GM21737 (cell line): ENCODE measurements around the gene SH3BP5.

ENCODE experiments used
- ATAC-seq: cut with Tn5 transposase; IDR thresholded peaks from one replicate; pipeline ENCODE4 v1.9.1; 2021; ENCODE audit warnings: mild to moderate bottlenecking, moderate library complexity; ENCODE audit not compliant: unreplicated experiment

The SH3BP5 gene

DNA sequence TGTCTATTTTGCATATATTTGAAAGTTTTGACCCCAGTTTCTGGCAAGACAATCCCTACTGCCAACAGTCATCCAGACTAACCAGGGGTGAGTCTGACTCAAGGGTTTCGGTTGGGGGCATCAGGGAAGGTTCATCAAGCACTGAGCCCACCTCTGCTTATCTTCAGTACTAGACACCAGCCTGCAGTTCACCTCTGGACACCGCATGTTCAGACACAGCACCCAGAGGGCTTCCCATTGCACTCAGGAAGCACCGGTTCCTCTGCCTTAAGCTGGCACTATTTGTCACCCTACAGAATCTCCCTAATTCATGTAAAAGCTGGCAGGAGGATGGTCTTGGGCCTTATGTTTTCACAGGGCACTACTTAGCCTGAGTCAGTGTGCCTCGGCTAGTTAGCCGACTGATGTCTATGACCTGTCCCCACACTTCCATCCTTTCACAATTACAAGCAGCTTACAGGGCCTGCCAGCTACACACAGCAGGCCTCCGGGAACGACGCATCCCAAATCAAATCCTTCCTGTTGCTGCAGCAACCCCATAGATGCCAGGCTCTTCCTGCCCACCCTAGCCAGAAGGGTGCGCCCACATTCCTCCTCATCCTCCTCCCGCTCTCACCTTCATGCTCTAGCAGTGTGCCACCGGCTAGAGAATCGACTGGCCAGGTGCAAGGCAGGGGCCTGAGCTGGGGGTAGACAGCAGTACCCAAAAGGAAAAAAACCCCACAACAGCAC lies 52.5 kb downstream of the SH3BP5 start:
- no peak for ATAC-seq

DNA sequence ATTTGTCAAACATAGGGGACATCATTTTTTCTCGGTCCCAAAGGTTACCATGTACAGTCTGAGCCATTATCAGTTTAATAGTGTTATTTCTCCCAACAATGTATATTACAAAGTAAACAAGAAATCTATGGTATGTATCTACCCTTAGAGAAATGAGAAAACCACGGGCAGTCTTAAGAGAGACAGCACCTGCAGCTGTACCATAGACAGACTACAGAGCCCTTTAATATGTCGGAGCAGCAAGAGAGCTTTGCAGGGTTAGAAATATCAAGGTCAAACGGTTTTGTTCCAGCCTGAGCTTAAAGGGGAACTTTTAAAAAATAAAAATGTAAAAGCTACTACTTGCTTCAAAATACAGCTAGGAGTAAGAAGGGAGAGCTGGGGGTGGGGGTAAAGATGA lies 53.2 kb downstream of the SH3BP5 start:
- no peak for ATAC-seq

DNA sequence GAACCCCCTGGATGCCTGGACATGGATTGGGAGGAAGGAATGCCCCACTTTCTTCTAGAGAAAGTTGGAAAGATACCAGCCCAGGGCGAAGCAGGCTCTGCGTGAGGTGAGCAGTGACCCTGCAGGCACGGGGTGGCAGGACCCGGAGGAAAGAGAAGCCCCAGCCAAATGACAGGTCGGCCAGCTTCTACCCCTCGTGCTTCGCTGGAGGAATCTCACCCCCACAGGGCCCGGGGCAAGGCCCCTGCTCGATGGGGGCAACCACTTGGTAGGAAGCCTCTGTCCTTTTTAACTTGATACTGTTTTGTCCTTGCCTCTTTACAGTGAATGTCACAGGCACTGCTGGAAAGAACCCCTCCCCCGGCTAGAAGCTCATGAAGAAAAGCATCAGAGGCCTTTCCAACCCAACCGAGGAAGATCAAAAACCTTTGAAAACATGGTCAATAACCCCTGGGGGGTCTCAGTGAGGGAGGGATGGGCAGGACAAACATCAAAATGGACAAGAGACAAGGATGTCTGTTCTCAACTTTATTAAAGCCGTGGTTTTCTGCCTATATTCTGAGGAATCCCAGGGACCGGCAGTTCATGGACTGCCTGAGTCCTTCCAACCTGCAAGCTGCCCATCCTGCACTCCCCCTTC lies 54.4 kb downstream of the SH3BP5 start:
- ATAC-seq = no peak

DNA sequence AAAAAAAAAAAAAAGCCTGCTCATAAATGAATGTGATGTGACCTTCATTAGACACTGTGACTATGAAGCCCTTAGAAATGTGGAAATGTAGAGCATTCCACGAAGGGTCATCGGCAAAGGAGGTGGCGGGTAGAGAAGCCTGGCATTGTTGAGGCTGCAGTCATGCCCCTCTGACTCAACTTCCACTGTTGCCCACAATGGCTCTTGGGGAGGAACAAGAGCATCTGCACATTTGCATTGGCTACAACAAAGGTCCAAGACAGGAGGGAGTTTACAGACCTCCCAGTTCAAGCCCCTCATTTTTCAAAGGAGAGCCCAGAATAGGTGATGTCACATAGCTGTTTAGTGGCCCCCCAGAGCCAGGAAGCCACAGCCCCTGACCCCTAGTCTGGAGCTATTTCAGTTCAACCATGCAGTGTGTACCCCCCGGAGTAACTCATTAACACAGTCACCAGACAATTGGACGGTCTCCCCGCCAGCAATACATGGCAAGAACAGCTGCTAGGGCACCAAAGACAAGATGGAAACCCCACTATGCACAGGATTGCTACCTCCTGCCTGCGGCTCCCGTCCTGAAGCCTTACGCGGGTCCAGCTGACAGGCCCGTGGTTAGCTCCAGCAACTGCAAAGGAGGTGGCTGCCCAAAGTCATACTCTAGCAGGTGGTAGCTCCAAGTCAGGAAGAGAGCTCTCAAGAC lies 56.2 kb downstream of the SH3BP5 start:
- no peak for ATAC-seq

DNA sequence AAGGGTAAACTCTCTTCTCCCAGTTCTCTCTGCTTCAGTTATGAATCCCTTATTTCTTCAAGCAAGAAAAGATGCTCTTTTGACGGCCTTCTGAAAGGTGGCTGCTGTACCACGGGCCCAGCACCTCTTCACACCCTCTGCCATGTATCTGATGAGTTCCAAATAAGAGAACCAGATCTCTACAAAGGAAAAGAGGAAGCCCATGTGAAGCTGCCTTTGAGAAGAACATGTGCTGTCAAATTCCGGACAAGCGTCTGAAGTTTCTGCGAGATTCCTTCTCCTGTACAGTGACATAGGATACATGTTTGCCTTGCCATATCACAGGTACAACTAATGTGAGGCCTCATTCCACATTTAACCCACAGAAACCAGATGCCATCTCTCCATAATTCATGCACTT lies 59.2 kb downstream of the SH3BP5 start:
- no peak for ATAC-seq

DNA sequence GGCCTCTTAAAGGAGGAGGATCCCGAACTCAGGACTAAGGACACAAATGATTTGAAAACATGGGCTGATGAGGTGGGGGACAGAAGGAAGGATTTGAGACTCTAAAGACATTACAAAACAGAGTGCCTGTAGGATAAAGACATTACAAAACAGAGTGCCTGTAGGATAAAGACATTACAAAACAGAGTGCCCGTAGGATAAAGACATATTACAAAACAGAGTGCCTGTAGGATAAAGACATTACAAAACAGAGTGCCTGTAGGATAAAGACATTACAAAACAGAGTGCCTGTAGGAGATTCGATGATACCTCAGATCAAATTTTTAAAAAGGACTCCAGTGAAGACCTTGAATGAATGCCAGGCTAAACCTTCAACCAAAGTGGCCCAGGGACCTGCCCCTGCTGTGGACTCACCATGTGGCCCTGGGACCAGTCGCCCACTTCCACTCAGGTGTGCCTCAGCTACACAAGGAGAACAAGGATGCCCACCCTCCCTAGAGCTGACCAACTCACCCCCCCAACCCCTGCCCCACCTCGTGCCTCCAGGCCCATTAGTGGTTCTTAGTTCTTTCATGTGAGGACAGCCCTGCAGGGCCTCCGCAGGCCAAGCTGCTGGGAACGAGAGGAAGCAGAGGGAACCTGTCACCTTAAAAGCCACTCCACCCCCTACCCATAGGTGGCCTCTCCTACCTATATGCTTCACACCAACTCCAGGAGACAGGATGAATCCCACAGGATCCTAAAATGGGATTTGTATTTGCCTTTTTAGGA lies 59.8 kb downstream of the SH3BP5 start:
- no peak for ATAC-seq

DNA sequence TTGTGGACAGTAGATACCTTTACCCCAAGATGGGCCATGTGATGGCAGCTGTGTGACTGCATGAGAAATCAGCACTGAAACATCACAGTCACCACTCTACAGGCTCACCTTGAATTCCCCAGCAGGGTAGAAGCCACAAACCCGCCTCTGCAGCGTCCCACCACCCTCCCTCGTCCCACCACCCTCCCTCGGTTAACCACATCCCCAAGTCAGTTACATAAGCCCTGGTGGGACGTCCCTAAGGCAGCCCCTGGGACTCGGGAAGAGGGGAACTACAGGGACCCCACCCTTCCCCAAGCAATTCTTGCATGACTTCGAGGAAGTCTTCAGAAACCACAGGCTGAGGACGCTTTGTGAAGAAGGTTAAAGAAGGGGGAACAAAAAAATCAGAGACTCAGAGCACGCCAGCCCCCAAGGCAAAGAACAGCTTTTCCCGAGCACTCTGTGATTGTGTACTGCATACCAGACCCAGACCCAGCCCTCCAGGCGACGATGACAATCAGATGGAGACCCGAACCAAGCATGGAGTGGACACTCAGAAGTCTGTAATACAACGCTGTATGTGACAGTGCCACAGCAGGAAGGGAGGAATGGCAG lies 60.5 kb downstream of the SH3BP5 start:
- peak; percentile 49 for ATAC-seq

DNA sequence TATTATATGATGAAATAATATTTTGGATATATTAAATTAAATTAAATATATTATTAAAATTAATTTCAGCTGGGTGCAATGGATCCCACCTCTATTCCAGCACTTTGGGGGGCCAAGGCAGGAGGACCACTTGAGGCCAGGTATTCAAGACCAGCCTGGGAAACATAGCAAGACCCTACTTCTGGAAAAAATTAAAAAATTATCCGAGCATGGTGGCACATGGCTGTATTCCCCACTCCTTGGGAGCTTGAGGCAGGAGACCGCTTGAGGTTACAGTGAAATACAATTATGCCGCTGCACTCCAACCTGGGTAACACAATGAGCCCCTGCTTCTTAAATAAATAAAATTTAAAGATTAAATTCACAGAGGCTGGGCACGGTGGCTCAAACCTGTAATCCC lies 61.4 kb downstream of the SH3BP5 start:
- no peak for ATAC-seq

DNA sequence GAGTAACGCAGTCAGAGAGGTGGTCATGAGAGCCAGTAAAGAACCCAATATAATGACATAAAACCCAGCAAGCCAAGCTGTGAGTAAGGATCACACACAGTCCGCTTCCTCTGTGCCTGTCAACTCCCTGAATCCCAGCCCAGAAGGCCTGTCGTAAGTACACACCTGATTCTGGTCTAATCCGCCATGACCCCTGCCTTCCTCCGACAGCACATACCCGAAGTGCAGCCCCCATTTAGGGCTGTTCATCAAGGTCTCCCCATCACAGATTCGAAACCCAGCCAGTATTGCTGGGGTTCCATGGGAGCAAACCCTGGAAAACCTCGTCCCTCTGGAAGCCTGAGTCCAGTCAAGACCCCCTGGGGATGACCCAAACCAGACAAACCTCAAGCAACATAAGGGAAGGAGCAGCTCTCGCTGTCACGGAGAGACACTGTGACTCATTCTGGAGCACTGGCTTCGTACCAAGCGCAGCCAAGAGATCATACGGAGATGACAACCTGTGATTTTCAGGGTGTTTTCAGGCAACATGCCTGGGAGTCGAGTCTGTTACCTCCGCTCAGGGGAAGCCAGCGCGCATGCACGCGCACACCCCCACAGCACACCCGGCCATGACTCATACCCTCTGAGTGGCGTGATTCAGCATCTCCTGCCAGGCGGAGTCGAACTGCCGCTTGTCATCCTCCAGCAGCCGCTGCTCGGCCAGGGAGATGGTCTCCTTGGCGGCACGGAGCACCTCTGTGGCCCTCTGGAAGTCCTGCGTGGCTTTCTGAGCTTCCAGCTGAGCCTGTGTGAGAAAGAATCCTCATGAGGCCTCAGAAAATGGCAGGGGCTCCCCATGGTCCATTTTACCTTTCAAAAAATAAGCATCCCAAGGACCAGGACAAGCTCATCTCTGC lies 63.0 kb downstream of the SH3BP5 start:
- peak; percentile 63 for ATAC-seq

DNA sequence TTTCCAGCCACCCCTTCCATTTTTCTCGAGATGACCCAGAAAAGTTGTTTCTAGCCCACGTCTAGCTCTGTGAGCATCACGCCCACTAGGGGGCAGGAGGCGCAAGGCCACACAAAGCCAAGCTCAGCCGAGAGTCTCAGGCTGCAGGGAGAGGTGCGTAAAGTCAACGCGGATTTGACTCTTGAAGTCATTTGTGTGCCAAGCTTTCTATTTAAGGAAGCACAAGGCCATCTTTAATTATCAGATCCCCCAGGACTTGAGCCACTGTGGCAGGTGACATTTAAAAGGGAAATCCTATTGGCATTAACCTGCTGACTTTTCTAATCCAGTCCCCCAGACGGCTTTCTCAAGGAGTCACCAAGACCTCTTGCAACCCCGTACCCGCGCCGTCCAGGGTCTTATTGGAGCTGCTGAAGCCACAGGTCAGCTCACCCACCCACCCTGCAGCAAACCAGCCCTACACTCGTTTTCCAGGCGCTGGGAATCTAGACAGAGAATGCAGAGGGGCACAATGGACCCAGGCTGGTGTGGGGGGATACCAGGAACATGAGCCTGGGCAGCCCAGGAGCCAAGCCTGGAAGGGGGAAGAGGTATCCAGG lies 64.3 kb downstream of the SH3BP5 start:
- peak; percentile 48 for ATAC-seq

DNA sequence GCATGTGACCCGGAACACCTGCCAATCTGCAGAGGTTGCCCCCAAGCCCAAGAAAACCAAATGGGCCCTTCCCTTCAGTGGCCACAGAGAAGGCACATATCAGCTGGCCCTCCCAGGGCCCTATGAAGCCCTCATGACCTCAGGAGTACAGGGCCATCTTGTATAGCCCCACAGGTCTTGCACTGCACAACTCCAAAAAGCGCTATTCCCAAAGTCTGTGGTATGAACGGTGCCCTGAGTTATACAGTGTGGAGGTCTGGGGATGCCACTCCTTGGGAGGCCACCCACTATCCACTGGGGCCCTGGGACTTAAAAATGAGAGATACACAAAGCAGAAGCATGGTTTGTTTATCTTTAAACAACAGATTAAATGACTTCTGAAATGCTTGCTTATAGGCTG lies 64.9 kb downstream of the SH3BP5 start:
- ATAC-seq = no peak

DNA sequence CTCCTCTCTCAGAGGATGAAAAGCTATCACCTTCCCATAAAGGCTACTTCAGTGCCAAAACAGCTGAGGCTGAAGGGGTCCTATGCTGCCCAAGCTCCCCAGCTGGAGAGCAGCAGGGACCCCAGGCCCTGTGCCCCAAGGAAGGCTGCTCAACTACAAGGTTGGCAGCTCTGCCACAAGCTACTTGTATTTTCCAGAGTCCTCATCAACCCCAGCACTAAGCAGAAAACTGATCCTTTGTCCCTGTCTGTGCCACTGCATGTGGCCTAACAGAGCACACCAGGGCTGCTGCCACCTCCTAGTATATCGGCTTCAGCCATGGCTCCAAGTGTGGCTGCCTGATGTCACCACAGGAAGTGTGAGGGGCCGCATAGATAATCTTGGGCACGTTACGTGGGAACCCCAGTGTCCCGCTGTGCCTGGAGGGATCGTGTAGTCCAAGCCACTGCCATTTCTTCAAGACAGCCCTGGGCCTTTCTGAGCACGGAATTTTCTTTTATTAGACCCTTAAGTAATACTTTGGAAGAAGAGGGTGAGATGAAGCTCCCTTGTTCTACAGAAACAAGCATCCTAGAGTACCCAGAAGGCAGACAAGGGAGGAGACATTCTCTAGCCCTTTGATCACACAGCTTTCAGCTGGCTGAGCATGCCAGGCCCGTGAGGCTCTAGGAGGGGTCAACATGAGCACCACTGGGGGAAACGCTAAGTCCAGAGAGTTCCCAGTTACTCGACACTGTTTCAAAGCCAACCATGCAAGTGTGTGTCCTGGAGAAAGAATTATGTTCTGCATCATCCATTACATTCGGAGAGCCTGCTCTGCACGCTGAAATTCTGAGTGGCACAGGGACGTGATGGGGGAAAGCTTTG lies 65.6 kb downstream of the SH3BP5 start:
- no peak for ATAC-seq

DNA sequence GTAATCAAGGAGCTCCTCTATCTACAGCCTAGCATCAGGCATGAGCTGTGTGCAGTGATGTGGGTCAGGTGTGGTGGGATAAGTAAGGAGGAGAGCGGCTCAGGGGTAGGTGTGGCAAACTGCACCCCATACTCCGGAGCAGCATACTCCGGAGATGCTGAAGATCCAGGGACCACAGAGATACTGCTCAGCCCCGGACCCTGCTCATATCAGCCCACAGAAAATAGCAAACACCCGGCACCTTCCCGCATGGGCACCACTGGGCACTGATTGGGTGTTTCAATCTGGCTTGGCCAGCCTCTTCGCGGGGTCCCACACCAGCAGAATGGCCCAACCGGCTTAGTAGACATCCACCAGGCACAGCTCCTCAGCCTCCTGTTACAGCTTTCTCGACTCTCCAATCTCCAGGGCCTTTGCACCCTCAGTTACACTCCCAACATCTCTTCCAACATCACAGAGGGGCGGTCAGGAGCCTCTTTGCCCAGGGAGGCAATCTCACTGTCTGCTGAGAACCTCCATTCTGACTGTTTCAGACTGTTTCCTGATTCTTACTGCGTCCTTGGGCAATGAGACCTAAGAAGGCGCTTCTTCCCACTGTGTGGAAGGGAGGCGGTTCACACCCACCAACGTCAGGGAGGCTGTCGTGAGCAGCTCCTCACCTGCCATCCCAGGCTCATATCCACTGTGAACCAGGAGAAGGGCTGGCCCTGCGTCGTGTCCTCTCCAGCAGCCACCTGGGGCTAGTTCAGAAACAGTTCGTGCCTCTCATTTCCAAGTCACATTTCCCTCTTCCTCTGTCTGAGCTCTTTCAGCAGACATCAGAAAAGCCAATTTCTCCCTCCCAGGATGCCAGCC lies 66.5 kb downstream of the SH3BP5 start:
- no peak for ATAC-seq

DNA sequence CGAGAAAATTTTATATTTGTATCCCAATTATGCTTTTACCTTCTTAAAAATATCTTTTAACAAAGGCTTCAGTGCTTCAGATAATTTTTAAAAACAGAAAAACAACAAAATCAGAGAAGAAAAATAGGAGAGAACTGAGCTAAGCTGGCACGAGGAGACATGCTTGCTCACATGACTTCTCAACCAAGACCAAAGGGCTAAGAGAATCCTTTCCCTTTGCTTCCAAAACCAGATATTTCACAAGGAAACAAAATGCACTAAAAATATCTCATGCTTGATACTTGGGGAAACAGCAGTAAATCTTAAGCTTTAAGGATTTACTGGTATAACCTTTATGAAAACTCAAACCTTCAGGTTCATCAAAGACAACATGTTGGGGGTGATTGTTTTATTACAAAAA lies 67.9 kb downstream of the SH3BP5 start:
- ATAC-seq = no peak

DNA sequence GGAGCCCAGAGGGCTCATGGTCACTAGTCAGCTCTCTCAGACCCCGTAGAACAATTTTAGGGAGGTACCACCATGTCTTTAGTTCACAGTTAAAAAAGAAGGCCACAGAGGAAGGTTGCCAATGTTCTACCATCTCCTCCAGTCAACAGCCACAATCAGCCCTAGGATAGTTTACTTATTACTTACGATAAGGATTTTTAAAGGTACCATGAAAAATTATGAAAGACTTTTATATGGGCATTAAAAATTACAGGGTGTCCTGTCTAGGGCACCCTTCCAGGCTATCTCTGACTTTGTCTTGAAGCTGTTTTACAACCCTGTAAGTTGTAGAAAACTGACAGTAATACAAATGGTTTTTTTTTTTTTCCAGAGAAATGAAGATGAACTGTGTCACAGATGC lies 68.5 kb downstream of the SH3BP5 start:
- ATAC-seq = no peak

DNA sequence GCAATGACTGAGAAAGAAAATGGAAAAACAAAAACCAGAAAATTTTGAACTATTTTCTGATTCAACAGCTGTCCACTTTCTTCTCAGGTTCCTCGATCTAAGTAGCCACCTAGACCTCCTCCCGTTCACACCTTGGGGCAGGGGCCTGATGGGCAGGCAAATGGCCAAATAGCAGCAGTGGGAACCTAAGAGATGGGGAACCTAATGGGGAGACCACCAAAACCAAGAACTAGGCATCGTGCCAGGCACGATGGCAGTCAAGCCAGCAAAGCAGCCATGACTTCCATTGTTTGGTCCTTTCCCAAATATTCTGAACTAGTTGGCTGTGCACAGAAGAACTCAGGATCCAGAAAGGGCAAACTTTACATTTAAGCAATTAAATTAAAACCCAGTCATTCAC lies 69.3 kb downstream of the SH3BP5 start:
- no peak for ATAC-seq

DNA sequence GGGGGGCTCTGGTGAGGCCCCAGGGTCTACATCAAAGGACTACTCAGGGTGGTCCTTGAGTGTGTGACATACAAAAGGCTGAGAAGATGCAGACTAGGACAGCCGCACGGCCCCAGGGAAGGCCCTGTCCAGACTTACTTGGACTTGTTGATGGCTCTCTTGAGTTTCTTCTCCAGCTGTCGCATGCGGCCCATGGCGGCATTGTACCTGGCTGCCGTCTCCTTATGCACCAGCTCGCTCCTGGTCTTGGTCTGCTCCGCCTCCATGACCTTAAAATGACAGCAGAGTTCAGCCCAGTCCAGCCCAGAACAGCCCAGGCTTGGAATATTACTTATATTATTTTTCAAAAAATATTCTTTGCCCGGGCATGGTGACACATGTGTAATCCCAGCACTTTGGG lies 70.4 kb downstream of the SH3BP5 start:
- ATAC-seq = no peak

DNA sequence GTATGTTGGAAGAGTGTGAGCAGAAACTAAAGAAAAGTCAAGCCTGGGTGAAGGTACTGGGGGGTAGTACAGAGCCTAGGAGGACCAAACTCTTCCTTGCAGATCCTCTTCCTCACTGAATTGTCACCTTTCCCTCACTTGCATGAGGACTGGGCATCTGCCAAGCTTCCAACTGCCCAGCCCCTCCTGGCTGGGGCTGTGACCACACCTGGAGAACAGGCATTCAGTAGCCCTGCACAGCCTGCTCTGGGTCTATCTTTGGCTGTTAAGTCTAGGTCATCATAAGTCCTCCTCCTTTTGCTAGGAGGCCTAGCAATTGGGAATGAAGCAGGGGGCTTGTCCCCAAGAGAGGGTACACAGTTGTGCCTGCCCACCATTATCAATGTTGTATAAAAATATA lies 71.1 kb downstream of the SH3BP5 start:
- no peak for ATAC-seq
